ENCODE measurements around the gene PIK3R6.
"Not testable (repeated sequence)": the region's sequence is repeated elsewhere in the genome, so short reads cannot be mapped to it uniquely, and the experiment has no call there.

PIK3R6 gene

DNA sequence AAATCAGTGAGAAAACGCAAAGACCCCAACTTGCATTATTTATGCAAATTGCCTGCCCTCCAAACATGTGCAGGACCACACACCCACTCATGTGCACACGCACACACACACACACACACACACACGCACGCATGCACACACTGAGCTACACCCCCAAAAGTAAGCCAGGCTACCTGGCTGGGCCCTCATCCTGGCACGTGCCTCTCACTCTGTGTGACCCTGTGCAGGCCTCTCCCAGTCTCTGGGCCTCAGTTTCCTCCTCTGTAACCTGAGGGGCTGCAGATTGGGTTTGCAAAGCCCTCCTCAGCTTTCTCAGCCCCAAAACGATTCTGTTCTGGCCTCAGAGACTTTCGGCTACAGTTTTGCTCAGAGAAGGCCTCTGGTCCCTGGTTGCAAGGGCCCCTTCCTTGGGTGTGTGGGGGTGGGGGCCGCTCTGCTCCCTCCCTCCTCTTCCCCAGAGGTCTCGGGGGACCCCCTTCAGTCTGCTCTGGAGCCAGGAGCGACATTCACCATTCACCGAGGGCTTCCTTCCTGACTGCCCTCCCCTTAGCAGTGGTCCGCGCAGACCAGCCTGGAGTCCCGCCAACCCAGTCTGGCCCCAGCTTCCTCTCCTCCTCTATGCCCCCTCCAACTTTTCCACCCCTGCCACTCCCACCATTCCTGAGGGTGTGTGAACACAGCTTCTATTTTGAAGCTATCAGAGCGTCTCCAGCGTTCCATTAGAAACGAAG, 5.4 kb upstream of the PIK3R6 start:
- DNase-seq, result no peak

DNA sequence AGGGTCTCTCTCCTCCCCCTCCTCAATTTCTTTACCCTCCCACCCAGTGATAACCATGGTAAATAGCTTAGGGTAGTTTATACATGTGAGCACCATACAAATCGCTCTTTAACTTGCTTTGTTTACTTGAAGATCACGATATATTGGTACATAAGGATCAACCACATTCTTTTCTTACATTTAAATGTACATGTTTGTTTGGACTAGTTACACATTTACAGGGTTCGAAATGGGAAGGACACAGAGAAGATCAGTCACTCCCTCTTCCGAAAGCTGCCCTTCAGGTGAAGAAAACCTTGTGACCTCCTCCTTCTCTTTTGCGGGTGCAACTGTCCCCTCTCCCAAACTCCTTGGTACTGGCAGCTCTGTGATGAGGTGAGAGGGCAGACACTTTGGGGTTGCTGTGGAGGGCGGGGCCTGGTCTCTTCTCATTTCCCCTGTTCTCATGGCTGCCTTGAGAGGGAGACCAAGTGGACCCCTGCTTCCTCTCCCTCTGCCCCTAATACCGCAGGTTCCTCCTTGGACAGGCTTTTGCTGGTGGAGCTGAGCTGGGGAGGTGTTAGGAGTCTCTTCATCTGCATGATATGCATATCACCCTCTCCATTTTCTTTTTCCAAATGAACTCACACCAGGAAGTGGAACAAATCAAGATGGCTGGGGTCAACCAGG, 4.7 kb upstream of the PIK3R6 start:
- no peak for DNase-seq

DNA sequence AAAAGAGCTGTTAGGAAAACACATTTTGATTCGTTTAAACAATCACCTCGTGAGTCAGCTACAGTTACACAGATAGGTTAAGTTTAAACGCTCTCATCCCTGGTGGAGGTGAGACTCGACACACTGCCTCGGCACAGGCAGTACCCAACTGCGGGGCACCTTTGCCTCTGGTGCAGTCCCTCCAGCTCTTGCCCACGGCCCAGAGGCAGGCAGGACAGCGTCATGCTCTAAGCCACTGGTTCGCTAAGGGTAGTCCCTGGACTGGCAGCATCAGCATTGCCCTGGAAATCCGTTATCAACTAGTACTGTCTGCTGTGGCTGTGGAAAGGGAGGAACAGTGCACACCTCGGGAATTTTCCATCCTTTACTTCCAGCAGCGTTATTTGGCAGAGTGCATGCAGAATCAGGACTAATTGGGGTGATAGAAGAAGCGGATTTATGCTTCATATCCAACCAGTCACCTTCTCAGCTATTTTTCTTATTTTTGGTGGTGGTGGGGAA, 3.7 kb upstream of the PIK3R6 start:
- DNase-seq, result no peak

GRCh38 chr17:8870406-8871040, 3.0 kb upstream of the PIK3R6 start:
- DNase-seq, result no peak

DNA sequence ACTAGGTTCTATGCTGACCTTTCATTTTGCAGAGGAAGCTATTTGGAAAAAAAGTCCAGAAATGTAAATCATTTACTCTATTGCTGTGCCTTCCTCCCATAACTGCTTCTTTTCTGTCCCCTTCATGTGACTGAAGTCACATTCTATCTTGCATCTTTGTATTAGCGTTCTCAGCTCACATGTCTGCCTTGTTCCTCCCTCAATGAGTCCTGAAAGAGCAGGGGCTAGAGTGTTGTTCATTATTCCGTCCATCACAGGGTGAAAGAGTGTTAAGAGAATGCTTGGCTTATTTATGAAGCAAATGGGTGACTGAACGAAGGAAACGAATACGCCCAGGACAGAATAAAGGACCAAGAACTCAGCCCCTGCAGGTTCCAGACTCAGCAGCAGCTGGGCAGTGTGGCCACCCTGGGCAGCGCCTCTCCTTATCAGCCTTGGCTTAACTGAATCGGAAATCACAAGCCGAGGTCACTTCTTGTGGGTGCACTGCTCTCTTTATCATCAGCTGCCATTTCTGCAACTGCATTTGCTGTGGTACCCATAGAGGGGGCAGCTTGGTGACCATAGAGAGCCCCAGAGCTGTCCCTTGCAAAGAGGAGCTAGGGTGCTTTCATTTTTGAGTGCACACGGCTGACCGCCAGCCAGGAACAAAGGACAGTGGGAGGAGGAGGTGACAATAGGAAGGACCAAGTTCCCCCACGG, 1.8 kb upstream of the PIK3R6 start:
- no peak for DNase-seq

DNA sequence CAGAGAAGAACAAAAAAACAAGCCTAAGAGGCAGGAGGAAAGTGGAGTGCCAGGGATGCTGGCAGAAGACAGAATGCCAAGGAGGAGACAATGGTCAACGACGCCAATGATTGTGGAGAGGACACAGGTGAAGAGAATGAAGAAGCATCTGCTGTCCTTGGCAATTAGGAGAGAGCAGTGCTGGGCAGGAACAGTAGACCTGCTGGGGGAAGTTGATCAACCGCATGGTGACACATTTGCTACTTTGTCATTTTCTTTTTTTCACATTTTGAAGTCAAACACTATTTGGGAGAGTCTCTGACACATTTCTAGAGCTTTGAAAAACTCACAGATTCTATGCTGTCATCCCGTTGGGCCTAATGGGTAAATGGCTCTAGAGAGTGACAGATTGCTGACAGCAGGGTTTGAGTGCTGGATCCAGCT, 1.1 kb upstream of the PIK3R6 start:
- no peak for DNase-seq

- no peak for DNase-seq
These were observed 618 bp upstream of the PIK3R6 start for GRCh38 chr17:8868092-8868491.

DNA sequence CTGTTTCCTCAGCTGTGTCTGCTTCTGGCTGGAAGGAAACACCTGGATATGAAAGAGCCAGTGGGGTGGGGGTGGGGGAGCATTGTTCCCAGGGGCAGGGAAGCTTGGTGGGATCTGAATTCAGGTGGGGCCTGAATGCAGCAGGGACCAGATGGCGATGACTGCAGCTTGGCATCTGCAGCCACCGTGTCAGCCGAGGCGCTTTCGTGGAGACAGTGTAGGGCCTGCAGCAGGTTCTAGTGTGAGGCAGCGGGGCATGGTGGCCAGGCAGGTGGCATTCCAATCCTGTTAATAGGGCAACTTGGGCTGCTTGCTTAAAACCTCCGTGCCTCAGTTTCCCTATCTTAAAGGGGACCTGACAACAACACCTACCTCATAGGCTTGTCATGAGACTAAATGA, 1.7 kb downstream of the PIK3R6 start:
- DNase-seq, result no peak

- no peak for DNase-seq
These were observed 2.1 kb downstream of the PIK3R6 start for GRCh38 chr17:8865385-8865784.

DNA sequence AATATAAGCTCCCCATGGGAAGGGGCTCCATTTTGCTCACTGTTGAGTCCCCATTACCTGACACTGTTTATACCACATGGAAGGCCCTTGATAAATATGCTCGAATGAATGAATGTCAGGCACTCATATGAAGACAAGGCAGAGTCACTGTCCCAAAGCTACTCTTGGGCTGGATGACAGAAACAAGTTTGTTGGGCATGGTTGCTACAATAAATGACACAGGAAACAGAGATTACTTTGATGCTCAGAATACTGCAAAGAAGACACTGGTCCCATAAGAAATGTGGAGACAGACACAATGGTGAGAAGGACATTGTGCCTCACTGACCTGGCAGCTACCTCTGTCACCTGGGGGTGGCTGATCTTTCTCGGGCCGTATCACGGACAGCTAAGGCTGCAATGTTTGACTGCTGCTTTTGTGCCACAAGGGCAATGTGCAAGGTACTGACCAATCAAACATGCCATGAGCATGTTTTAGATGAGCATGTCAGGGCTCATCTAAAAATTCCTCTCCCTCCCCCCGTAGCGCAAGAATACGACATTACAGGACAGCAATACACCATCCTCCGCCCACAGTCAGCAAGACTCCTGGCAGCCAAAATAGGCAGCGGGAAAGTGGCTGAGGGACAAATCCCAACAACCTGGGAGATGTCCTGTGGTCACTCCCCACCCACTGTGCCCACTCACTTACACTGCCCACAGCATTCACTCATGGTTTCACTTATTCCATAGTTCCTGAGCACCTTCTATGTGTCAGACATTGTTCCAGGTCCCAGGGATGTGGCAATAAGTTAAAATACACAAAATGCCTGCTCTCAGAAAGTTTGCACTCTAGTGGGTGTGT, 5.0 kb downstream of the PIK3R6 start:
- no peak for DNase-seq

- no peak for DNase-seq
These were observed 5.8 kb downstream of the PIK3R6 start for GRCh38 chr17:8861495-8862181.

DNA sequence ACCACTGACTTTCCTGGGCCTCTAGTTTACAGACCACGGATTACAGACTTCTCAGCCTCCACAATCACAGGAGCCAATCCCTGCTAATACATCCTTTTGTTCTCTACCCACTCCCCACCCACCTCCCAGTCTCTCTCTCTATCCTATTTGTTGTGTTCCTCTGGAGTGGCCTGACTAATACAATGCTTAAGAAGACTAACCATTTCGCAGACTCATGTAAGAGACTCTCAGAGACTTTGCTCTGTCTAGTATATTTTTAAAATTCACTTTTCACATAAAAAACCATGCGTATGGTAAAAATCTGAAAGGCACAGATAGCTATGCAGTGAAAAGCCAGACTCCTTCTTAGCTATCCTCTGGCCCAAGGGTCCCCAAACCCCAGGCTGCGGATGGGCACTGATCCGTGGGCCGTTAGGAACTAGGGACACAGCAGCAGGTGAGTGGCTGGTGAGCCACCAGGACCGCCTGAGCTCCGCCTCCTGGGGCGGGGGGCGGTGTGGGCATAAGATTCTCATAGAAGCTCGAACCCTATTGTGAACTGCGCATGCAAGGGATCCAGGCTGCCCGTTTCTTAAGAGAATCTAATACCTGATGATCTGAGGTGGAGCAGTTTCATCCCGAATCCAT, 7.6 kb downstream of the PIK3R6 start:
- no peak for DNase-seq

- peak; percentile 68 for DNase-seq
These were observed 8.3 kb downstream of the PIK3R6 start for GRCh38 chr17:8859027-8859803.

GRCh38 chr17:8857919-8858318, 9.6 kb downstream of the PIK3R6 start:
- DNase-seq, result peak; percentile 85

DNA sequence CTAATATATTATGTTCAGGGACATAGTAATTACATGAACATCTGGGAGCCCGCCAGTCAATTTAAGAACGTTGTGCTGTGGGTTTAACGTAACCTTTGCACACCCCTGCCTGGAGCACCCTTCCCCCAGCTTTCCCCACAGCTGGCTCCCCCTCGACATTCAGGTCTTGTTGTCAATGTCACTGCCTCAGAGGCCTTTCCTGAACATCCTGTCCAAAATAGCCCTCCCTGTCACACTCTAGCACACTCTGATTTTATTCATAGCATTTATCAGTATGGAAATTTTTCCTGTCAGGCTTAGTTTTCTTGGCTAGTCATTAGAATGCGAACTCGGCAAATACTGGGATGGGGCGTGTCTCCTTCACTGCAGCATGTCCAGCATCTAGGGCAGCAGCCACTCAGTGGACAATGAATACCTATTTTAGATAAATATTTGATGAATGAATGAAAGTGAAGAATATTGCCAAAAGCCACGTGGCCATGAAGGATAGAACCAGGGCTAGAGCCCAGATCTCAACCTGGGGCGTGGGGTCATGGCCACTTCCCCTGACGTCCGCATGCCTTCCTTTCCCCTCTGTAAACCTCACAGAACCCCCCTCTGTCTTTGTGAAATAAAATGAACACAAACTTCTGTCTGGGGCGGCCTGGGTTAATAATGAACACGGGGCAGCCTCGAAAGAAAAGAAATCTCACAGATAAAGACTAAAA, 10.5 kb downstream of the PIK3R6 start:
- DNase-seq, result no peak

DNA sequence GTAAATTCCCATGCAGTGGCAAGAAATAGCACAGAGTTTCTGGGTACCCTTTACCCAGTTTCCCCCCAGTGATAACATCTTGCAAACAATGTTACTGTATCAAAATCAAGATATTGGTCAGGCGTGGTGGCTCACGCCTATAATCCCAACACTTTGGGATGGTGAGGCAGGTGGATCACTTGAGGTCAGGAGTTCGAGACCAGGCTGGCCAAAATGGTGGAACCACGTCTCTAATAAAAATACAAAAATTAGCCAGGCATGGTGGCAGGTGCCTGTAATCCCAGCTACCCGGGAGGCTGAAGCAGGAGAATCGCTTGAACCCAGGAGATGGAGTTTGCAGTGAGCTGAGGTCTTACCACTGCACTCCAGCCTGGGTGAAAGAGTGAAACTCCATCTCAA, 11.3 kb downstream of the PIK3R6 start:
- not testable (repeated sequence) for DNase-seq

- peak; percentile 11 for DNase-seq
These were observed 11.8 kb downstream of the PIK3R6 start for GRCh38 chr17:8855477-8856204.

DNA sequence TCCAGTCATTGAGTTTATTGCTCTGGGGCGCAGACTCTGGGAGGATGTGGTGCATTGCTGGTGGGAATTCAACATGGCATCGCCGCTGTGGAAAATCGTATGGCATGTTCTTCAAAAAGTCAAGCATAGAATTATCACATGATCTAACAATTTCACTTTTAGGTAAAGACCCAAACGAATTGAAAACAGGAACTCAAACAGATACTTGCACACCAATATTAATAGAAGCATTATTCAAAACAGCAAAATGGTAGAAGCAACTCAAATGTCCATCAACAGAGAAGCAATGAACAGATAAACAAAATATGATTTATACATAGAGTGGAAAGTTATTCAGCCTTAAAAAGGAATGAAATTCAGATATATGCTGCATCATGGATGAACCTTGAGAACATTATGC, 15.9 kb downstream of the PIK3R6 start:
- no peak for DNase-seq
